ENCODE measurements around the gene KCNG2. TPM values are rescaled to one million over a fixed set of nuclear protein-coding genes. Genes with fewer than 3 reads are reported as not detected.

KCNG2 gene
- total RNA-seq, 2 experiments from 2014 or later, result not detected

- Mint-ChIP-seq H3K4me3 (no peak overlapping the region), H3K9me3 (peaks cover 29% of the 10 kb centered on the region), H3K4me1 (ENCODE audit: low read depth) (peaks cover under 1% of the 10 kb centered on the region), H3K27me3 (no peaks in the 10 kb centered on the region), H3K27ac (no peak overlapping the region), H3K36me3 (ENCODE audit: low read depth) (peaks cover 82% of the 10 kb centered on the region)
- intact Hi-C loops (cut with micrococcal nuclease), result no loop called here
- TF ChIP-seq CTCF (IDR thresholded peaks at IDR 0.05), result no peak
- ChIA-PET POLR2A (no interaction called here), CTCF (no interaction called here)
- DNase-seq, result no peak
- no peak for ATAC-seq
Measured at GRCh38 chr18:79937103-79937860, 139.5 kb downstream of the KCNG2 start.

GRCh38 chr18:79938196-79938595 lies 140.5 kb downstream of the KCNG2 start:
- no peak for ATAC-seq
- CTCF ChIA-PET, result no interaction called here

GRCh38 chr18:79939096-79939495 lies 141.4 kb downstream of the KCNG2 start:
- peaks cover 9% of the 10 kb centered on the region for H3K4me1 Mint-ChIP-seq (ENCODE audit: low read depth)
- no peak overlapping the region for H3K4me3 Mint-ChIP-seq
- peaks cover 14% of the 10 kb centered on the region for H3K9me3 Mint-ChIP-seq
- H3K36me3 Mint-ChIP-seq (ENCODE audit: low read depth), result peaks cover 72% of the 10 kb centered on the region
- no peak for ATAC-seq
- ChIA-PET CTCF (no interaction called here), POLR2A (no interaction called here)
- H3K27ac Mint-ChIP-seq, result no peak overlapping the region
- no peak for TF ChIP-seq CTCF (IDR thresholded peaks at IDR 0.05)
- no peaks in the 10 kb centered on the region for H3K27me3 Mint-ChIP-seq
- no peak for DNase-seq
- intact Hi-C loops (cut with micrococcal nuclease), result no loop called here

More at GRCh38 chr18:79938196-79938595, 140.5 kb downstream of the KCNG2 start:
- TF ChIP-seq CTCF (IDR thresholded peaks at IDR 0.05), result no peak
- peaks cover 6% of the 10 kb centered on the region for H3K4me1 Mint-ChIP-seq (ENCODE audit: low read depth)
- peaks cover 20% of the 10 kb centered on the region for H3K9me3 Mint-ChIP-seq
- DNase-seq, result no peak
- intact Hi-C loops (cut with micrococcal nuclease), result no loop called here
- H3K4me3 Mint-ChIP-seq, result no peak overlapping the region
- H3K27me3 Mint-ChIP-seq, result no peaks in the 10 kb centered on the region
- peaks cover 80% of the 10 kb centered on the region for H3K36me3 Mint-ChIP-seq (ENCODE audit: low read depth)
- POLR2A ChIA-PET, result no interaction called here
- H3K27ac Mint-ChIP-seq, result no peak overlapping the region

GRCh38 chr18:79940126-79940813 lies 142.5 kb downstream of the KCNG2 start:
- H3K27me3 Mint-ChIP-seq, result no peaks in the 10 kb centered on the region
- CTCF ChIA-PET, result no interaction called here
- intact Hi-C loops (cut with micrococcal nuclease), result loop anchor here (10.0 kb wide), 1 partner anchor 255 kb away; no protein-coding TSS in a partner anchor
- ATAC-seq, result no peak
- H3K27ac Mint-ChIP-seq, result no peak overlapping the region
- TF ChIP-seq CTCF (IDR thresholded peaks at IDR 0.05), result no peak
- POLR2A ChIA-PET, result no interaction called here
- peaks cover 60% of the 10 kb centered on the region for H3K36me3 Mint-ChIP-seq (ENCODE audit: low read depth)
- H3K9me3 Mint-ChIP-seq, result peaks cover 8% of the 10 kb centered on the region
- DNase-seq, result no peak
- no peak overlapping the region for H3K4me3 Mint-ChIP-seq
- peaks cover 21% of the 10 kb centered on the region for H3K4me1 Mint-ChIP-seq (ENCODE audit: low read depth)
